Right atrium auricular region (tissue), 2 donors: Measurements from ENCODE around the gene COA8. TPM values are rescaled to one million over a fixed set of nuclear protein-coding genes. Genes with fewer than 3 reads are reported as not detected.
A peak's percentile ranks its signal among the peaks of the same experiment; 100 is the strongest.

ENCODE experiments used
- DNase-seq: peaks from one replicate; pipeline ENCODE4 v3.0.0-alpha.2; 2019; ENCODE audit warnings: low spot score
- H3K27ac ChIP-seq, 2 donors: fragments of 200-600 bp; sonication (generic); 1 replicate in 1 of 2; 2 replicates in 1 of 2; pipeline ENCODE4 v1.5.1; 2016 to 2019
- H3K27me3 ChIP-seq, 2 donors: fragments of 200-600 bp; sonication (generic); one replicate each; pipeline versions ENCODE4 v1.5.1 to v1.6.0; 2017 to 2019
- H3K36me3 ChIP-seq: fragments of 200-600 bp; sonication (generic); one replicate; pipeline ENCODE4 v1.5.1; 2016
- H3K4me1 ChIP-seq, 2 donors: fragments of 200-600 bp; sonication (generic); one replicate each; pipeline versions ENCODE4 v1.5.1 to v1.6.0; 2017 to 2019
- H3K4me3 ChIP-seq, 2 donors: fragments of 200-600 bp; sonication (generic); 1 replicate in 1 of 2; 2 replicates in 1 of 2; pipeline ENCODE4 v1.5.1; 2017 to 2019; ENCODE audit warnings: mild to moderate bottlenecking in 1 of 2, moderate library complexity in 1 of 2
- H3K9me3 ChIP-seq, 2 donors: fragments of 200-600 bp; sonication (generic); one replicate each; pipeline ENCODE4 v1.5.1; 2019
- total RNA-seq, 2 donors: library from RNA; depleted of rRNA; stranded (reverse); fragments of >200 nt; gene quantifications; one replicate each; pipeline ENCODE4 v1.1.0, GENCODE V29; 2016
- TF ChIP-seq, protein P1 (sequence below), 2 donors: fragments of 200-600 bp; sonication (generic); IDR thresholded peaks; one replicate each; pipeline ENCODE4 v1.5.1; 2019; ENCODE audit warnings: antibody characterized with exemption in 2 of 2

The COA8 gene
- total RNA-seq, 2 donors from 2014 or later: 21.3 to 53.2 TPM

DNA sequence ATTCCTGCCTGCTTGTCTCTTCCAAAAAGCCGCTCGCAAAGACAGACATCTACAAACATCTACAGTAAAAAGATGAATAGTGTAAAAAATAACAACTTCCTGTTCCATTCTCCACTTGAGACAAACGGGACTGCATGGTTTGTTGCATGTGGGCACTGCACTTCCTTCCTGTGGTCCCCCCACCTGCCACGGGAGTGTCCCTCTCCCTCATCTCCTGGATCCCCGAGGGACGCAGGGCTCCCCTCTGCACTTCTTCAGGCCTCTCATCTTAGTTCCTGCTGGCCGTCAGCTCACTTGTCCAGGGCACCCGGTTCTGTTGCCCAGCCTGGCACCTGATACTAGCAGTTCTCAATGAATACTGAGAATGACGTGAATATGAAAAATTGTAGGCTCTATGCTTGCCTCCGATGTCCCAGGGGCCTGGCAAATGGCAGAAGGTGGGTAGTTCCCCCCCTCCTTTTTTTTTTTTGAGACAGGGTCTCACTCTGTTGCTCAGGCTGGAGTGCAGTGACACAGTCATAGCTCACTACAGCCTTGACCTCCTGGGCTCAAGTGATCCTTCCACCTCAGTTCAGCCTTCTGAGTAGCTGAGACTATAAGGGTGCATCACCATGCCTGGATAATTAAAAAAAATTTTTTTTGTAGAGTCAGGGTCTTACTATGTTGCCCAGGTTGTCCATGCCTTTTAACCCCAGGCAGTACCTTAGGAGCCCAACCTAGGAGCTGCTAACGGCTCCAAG lies 62.8 kb downstream of the COA8 start:
- no peaks in the 10 kb centered on the region for H3K9me3 ChIP-seq
- peak overlapping the region; percentile 52 to 73 for H3K27ac ChIP-seq
- no peaks in the 10 kb centered on the region for H3K27me3 ChIP-seq
- TF ChIP-seq, protein P1, sequence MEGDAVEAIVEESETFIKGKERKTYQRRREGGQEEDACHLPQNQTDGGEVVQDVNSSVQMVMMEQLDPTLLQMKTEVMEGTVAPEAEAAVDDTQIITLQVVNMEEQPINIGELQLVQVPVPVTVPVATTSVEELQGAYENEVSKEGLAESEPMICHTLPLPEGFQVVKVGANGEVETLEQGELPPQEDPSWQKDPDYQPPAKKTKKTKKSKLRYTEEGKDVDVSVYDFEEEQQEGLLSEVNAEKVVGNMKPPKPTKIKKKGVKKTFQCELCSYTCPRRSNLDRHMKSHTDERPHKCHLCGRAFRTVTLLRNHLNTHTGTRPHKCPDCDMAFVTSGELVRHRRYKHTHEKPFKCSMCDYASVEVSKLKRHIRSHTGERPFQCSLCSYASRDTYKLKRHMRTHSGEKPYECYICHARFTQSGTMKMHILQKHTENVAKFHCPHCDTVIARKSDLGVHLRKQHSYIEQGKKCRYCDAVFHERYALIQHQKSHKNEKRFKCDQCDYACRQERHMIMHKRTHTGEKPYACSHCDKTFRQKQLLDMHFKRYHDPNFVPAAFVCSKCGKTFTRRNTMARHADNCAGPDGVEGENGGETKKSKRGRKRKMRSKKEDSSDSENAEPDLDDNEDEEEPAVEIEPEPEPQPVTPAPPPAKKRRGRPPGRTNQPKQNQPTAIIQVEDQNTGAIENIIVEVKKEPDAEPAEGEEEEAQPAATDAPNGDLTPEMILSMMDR (IDR thresholded peaks at IDR 0.05): no peak
- no peaks in the 10 kb centered on the region for H3K36me3 ChIP-seq
- peaks cover 0 to 44% of the 10 kb centered on the region in 2 donors for H3K4me1 ChIP-seq
- DNase-seq: no peak
- no peak overlapping the region for H3K4me3 ChIP-seq

DNA sequence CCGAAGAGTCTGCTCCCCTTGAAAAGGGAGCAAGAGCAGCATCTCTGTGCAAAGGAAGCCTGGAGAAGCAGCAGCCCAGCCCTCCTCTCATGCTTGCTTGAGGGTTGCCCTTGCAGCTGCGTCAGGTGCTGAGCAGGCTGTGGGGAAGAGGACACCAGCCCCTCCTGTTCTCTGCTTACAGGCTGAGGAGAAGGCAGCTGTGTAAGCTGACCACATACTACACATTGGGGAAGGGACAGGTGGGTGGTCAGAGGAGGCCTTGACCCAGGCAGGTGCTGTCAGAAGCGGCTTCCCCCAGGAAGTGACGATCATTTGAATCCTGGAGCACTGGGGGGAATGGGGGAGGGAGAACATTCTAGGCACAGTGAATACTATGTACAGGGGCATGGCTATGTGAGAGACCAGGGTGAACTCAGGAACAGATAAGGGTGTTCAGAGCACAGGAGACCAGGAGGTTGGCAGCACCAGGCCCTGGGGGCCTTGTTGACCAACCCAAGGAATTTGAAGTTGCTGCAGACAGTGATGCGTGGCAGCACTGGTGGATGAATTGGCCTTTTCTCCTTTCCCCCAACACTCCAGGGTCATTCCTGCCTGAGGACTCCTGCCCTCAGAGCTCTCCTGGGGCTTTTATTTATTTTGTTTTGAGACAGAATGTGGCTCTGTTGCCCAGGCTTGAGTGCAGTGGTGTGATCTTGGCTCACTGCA lies 63.5 kb downstream of the COA8 start:
- Histone ChIP-seq H3K4me1 (peaks cover 0 to 50% of the 10 kb centered on the region in 2 donors), H3K27me3 (no peaks in the 10 kb centered on the region), H3K4me3 (no peak overlapping the region), H3K27ac (peak overlapping the region in 1 of 2 donors; percentile 31), H3K36me3 (no peaks in the 10 kb centered on the region), H3K9me3 (no peaks in the 10 kb centered on the region)
- no peak for DNase-seq
- TF ChIP-seq, protein P1 (IDR thresholded peaks at IDR 0.05): no peak

DNA sequence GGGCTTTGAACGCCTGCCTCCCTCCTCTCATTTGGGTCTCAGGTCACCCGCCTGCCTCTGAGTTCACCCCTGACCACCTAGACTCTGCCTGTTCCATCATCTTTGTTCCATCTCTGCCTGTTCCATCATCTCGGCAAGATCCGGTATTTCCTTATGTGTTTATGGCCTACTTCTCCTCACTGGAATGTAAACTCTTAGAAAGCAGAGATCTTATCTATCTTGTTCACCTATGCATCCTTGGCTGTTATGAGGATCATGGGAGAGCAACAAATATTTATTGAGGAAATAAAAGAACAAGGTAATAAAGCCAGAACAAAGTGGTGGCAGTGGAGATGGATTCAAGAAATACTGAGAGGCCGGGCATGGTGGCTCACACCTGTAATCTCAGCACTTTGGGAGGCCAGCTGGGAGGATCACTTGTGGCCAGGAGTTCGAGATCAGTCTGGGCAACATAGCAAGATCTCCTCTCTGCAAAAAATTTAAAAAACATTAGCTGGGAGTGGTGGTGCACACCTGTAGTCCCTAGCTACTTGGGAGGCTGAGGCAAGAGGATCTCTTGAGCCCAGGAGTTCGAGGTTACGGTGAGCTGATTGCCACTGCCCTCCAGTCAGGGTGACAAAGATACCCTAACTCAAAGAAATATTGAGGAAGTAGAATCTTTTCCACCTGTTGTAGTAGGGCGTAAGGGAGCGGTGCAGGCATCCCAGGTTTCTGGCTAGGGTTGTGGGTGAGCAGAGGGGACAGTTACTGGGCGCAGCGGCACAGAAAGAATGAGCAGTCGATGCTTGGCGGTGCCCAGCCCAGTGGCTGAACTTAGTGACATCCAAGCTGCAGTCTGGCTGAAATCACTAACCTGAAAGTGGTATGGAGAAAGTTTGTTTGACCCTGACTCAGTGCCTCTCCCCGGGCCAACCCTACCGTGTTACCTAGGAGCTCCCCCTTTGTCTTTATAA lies 64.6 kb downstream of the COA8 start:
- no peaks in the 10 kb centered on the region for H3K9me3 ChIP-seq
- no peak for DNase-seq
- H3K4me1 ChIP-seq: peaks cover 0 to 60% of the 10 kb centered on the region in 2 donors
- no peaks in the 10 kb centered on the region for H3K27me3 ChIP-seq
- no peak overlapping the region for H3K4me3 ChIP-seq
- TF ChIP-seq, protein P1 (IDR thresholded peaks at IDR 0.05): no peak
- peak overlapping the region; percentile 99 to 100 for H3K27ac ChIP-seq
- no peaks in the 10 kb centered on the region for H3K36me3 ChIP-seq

DNA sequence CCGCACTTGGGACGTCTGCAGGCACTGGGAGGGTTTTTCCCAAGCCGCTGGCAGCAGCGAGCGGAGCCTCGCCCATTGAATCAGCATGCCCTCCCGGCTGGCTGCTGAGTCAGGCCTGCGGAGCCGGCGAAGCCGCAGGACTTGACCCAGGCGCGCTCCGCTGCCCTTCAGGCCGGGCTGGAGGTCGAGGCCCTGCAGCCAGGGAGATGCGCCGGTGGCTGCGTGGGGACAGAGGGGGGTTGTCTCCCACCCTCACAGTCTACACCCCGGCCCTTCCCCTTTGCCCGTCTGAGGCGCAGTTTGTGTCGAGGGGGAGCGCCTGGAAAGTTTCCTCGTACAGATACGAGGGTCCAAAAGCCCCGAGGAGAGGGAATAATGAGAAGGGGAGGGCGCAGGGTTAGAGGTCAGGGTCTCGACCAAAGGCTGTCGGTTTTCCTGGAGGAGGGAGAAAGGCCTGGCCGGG lies 65.5 kb downstream of the COA8 start:
- TF ChIP-seq, protein P1 (IDR thresholded peaks at IDR 0.05): no peak
- Histone ChIP-seq H3K9me3 (no peaks in the 10 kb centered on the region), H3K27ac (peak overlapping the region; percentile 99 to 100), H3K27me3 (no peaks in the 10 kb centered on the region), H3K4me1 (peaks cover 0 to 68% of the 10 kb centered on the region in 2 donors), H3K4me3 (peak overlapping the region; percentile 99), H3K36me3 (no peaks in the 10 kb centered on the region)
- DNase-seq: peak; percentile 86

DNA sequence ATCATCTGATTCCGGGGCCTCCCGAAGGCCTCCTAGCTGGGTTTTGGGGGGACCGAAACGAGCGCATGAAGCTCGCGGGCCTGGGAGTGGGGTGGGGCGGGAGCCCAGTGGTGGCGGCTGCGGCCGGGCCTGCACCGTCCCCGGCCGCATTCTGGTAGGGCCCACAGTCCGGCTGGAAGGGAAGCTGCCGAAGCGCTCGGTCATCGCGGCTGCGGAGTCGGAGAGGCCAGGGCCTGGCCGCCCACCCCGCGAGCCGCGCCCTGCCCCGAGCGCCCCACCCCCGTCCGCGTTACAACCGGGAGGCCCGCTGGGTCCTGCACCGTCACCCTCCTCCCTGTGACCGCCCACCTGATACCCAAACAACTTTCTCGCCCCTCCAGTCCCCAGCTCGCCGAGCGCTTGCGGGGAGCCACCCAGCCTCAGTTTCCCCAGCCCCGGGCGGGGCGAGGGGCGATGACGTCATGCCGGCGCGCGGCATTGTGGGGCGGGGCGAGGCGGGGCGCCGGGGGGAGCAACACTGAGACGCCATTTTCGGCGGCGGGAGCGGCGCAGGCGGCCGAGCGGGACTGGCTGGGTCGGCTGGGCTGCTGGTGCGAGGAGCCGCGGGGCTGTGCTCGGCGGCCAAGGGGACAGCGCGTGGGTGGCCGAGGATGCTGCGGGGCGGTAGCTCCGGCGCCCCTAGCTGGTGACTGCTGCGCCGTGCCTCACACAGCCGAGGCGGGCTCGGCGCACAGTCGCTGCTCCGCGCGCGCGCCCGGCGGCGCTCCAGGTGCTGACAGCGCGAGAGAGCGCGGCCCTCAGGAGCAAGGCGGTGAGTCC lies 66.1 kb downstream of the COA8 start, which contains the start of gene KLC1:
Gene KLC1, plus strand, starts transcription at position 528 of the 819 bp plus-strand sequence. CDS start 25,354 bp downstream, outside the sequence.
- H3K4me1 ChIP-seq: peaks cover 0 to 69% of the 10 kb centered on the region in 2 donors
- TF ChIP-seq, protein P1 (IDR thresholded peaks at IDR 0.05): no peak
- H3K27ac ChIP-seq: peak within 1 kb of the TSS; percentile 99 to 100
- no peaks in the 10 kb centered on the region for H3K36me3 ChIP-seq
- H3K27me3 ChIP-seq: no peaks in the 10 kb centered on the region
- no peaks in the 10 kb centered on the region for H3K9me3 ChIP-seq
- DNase-seq: peak; percentile 80
- peak within 1 kb of the TSS; percentile 99 for H3K4me3 ChIP-seq
